Measurements from ENCODE around the gene MRPL14.

The MRPL14 gene

DNA sequence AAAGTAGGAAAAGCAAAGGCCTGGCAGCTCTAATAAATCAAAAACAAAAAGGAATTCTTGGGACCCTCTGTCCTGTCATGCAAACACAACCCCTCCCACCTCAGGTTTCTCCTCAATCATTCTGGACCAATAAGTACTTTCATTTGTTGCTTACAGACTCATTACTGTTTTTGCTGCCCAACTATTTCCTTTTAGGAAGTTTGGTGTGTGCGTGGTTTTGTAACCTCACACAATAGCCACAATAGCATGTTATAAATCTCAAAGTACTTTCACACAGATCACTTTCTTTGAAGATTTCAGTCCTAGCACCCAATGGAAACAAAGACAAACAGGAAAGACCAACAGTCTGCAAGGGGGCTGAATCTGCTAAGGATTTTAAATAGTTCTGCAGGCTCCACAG lies 4.5 kb downstream of the MRPL14 start:
- no peak for TF ChIP-seq ZNF274 (IDR thresholded peaks at IDR 0.05; ENCODE audit: low read depth, low read length)

GRCh38 chr6:44120692-44121443 lies 6.4 kb downstream of the MRPL14 start:
- no peak for TF ChIP-seq ZNF274 (IDR thresholded peaks at IDR 0.05; ENCODE audit: low read depth, low read length)
- H3K4me3 ChIP-seq (ENCODE audit: low read length): no peak overlapping the region

More for the DNA sequence above, 4.5 kb downstream of the MRPL14 start:
- H3K4me3 ChIP-seq (ENCODE audit: low read length): no peak overlapping the region

GRCh38 chr6:44119704-44120262 lies 7.5 kb downstream of the MRPL14 start:
- no peak for TF ChIP-seq ZNF274 (IDR thresholded peaks at IDR 0.05; ENCODE audit: low read depth, low read length)
- no peak overlapping the region for H3K4me3 ChIP-seq (ENCODE audit: low read length)

- H3K4me3 ChIP-seq (ENCODE audit: low read length): no peak overlapping the region
- TF ChIP-seq ZNF274 (IDR thresholded peaks at IDR 0.05; ENCODE audit: low read depth, low read length): no peak
These were observed 9.7 kb downstream of the MRPL14 start for GRCh38 chr6:44117397-44118128.

DNA sequence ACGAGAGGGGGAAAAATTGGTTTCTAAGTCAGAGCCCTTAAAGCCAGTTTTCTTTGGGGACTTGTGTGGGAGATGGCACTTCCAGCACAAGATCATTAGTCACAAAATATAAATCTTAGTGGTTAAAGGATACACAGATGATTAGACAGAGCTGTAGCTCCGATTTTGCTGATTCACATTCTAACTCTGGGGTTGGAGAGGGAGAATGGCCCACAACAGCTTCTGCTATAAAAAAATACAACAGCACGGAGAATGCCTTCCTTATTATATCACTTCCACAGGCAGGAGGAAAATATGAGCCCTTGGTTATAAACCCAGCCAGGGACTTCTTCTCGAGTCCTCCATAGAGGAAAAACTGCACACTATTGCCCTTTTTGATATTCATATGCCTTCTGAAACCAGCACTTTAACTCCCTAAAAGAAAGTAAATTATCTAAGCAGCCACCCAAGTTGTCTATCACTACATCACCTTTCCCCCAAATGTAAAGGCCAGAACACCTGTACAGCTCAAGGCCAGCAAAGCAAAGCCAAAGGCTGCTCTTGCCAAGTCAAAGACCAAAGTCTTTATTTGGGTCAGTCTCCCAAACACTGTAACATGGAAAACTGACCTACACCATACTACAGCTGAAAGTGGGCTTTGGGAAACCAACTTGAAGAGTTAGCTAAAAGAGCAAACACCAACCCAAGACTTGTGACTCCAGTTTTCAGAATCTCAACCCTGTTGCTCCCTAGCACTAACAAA lies 10.4 kb downstream of the MRPL14 start:
- H3K4me3 ChIP-seq (ENCODE audit: low read length): no peak overlapping the region
- no peak for TF ChIP-seq ZNF274 (IDR thresholded peaks at IDR 0.05; ENCODE audit: low read depth, low read length)

- H3K4me3 ChIP-seq (ENCODE audit: low read length): no peak overlapping the region
- no peak for TF ChIP-seq ZNF274 (IDR thresholded peaks at IDR 0.05; ENCODE audit: low read depth, low read length)
These were observed 11.4 kb downstream of the MRPL14 start for GRCh38 chr6:44115866-44116265.

- no peak for TF ChIP-seq ZNF274 (IDR thresholded peaks at IDR 0.05; ENCODE audit: low read depth, low read length)
- no peak overlapping the region for H3K4me3 ChIP-seq (ENCODE audit: low read length)
These were observed 13.8 kb downstream of the MRPL14 start for GRCh38 chr6:44113414-44113813.

GRCh38 chr6:44111434-44112417 lies 15.5 kb downstream of the MRPL14 start:
- TF ChIP-seq ZNF274 (IDR thresholded peaks at IDR 0.05; ENCODE audit: low read depth, low read length): no peak
- H3K4me3 ChIP-seq (ENCODE audit: low read length): no peak overlapping the region

DNA sequence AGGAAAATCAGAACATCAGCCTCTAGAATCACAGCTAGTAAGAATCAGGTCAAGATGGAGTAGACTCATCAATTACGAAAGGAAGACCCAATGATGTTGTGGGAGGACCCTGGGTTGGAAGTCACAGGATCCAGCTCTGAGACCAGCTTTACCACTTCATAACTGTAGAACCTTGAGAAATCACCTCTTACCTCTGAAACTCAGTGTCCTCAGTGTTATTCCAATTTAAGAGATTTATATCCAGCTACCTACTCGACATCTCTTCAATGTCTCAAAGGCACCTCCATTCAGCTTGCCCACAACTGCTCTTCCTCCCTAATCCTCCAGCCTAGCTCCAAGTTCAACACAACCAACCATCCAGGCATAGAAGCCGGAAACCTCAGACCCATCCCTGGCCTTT lies 16.3 kb downstream of the MRPL14 start:
- no peak overlapping the region for H3K4me3 ChIP-seq (ENCODE audit: low read length)
- TF ChIP-seq ZNF274 (IDR thresholded peaks at IDR 0.05; ENCODE audit: low read depth, low read length): no peak

GRCh38 chr6:44110005-44110676 lies 17.1 kb downstream of the MRPL14 start:
- TF ChIP-seq ZNF274 (IDR thresholded peaks at IDR 0.05; ENCODE audit: low read depth, low read length): no peak
- H3K4me3 ChIP-seq (ENCODE audit: low read length): no peak overlapping the region

GRCh38 chr6:44109212-44109611 lies 18.0 kb downstream of the MRPL14 start:
- TF ChIP-seq ZNF274 (IDR thresholded peaks at IDR 0.05; ENCODE audit: low read depth, low read length): no peak
- H3K4me3 ChIP-seq (ENCODE audit: low read length): no peak overlapping the region

- H3K4me3 ChIP-seq (ENCODE audit: low read length): no peak overlapping the region
- no peak for TF ChIP-seq ZNF274 (IDR thresholded peaks at IDR 0.05; ENCODE audit: low read depth, low read length)
These were observed 18.8 kb downstream of the MRPL14 start for GRCh38 chr6:44108471-44108870.

DNA sequence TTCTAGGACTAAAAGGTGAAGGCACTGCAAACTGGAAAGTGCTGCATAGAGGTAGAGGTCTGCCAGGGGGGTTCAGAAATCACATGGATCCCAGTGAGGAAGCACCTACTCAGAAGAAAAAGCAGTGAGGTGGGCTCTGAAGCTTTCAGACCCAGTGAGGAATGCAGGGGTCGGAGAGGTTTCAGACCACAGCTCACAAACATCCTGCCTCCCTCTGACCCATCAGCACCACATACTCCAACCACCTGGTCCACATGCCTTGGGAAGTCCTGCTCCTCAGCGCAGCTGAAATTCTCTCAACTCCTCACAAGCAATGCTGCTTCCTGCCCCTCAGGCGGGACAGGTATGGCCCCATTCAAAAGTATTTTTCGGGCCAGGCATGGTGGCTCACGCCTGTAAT lies 20.2 kb downstream of the MRPL14 start:
- TF ChIP-seq ZNF274 (IDR thresholded peaks at IDR 0.05; ENCODE audit: low read depth, low read length): no peak
- H3K4me3 ChIP-seq (ENCODE audit: low read length): no peak overlapping the region

Measured in GM08714 (cell line).